Astrocyte of the spinal cord (primary cell): Measurements from ENCODE around the gene F10.

Experiments
- DNase-seq: peaks from one replicate; pipeline ENCODE4 v3.0.0; 2011; ENCODE audit warnings: low read depth, low spot score
- H3K4me3 ChIP-seq: 2 replicates; pipeline ENCODE4 v1.5.1; 2011; ENCODE audit warnings: low read depth, mild to moderate bottlenecking, low read length, moderate library complexity
- in situ Hi-C: cut with HindIII; loops from 2 replicates; pipeline ENCODE4 v1.10.0; 2017; ENCODE audit warnings: low sequenced_read_pairs
- TF ChIP-seq, protein P1 (sequence below): IDR thresholded peaks from 2 replicates; pipeline ENCODE4 v1.5.1; 2012; ENCODE audit warnings: low read depth, mild to moderate bottlenecking, low read length, inconsistent platforms

Gene F10

DNA sequence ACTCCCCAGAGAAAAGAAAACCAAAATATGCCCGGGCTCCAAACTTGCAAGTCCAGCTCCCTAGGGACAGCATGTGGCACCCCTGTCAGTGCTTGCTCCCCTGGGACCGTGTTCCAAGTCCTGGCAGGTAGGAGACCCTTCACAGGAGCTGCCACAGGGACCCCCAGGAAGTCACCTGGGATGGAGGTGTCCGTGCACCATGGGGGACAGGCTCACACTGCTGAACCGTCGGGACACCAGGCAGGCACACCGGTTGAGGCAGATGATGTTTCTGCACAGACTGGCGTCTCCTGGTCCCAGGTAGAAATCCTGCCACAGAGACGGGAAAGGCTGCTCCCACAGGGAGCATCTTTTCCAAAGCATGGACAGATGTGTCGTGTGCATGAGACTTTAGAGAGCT lies 24.2 kb downstream of the F10 start:
- in situ Hi-C loops: no loop called here
- DNase-seq: no peak
- H3K4me3 ChIP-seq: no peak overlapping the region
- TF ChIP-seq, protein P1, sequence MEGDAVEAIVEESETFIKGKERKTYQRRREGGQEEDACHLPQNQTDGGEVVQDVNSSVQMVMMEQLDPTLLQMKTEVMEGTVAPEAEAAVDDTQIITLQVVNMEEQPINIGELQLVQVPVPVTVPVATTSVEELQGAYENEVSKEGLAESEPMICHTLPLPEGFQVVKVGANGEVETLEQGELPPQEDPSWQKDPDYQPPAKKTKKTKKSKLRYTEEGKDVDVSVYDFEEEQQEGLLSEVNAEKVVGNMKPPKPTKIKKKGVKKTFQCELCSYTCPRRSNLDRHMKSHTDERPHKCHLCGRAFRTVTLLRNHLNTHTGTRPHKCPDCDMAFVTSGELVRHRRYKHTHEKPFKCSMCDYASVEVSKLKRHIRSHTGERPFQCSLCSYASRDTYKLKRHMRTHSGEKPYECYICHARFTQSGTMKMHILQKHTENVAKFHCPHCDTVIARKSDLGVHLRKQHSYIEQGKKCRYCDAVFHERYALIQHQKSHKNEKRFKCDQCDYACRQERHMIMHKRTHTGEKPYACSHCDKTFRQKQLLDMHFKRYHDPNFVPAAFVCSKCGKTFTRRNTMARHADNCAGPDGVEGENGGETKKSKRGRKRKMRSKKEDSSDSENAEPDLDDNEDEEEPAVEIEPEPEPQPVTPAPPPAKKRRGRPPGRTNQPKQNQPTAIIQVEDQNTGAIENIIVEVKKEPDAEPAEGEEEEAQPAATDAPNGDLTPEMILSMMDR: no peak

DNA sequence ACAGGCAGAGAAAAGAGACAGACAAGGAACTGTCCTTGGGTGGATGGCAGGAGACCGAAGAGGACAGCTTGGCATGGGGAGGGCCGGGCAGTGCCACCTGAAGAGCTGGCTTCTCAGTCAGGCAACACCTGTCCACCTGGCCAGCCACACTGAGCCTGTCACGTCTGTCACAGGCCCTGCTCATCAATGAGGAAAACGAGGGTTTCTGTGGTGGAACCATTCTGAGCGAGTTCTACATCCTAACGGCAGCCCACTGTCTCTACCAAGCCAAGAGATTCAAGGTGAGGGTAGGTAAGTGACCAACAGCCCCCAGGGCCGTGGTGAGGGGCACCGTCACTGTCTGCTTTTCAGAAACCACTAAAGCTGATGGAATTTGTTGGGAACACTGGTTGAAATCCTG lies 24.6 kb downstream of the F10 start:
- in situ Hi-C loops: no loop called here
- H3K4me3 ChIP-seq: no peak overlapping the region
- TF ChIP-seq, protein P1: no peak
- no peak for DNase-seq

DNA sequence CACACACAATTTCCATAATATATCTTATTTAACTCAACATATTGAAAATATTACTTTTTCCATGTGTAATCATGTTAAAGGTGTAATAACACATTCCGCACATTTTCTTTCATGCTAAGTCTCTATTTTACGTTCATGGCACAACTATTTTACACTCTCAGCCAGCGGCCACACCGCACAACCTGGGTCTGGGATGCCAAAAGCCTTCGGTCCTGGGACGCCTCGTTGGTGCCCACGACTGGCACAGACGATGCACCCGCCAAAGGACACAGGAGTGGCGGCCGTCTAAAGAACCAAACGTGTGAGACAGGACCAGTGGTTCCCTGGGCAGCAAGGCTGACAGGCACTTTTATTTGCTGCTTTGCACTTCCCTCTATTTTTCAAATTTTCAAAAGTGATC lies 25.8 kb downstream of the F10 start:
- H3K4me3 ChIP-seq: no peak overlapping the region
- no peak for DNase-seq
- in situ Hi-C loops: no loop called here
- TF ChIP-seq, protein P1: no peak

DNA sequence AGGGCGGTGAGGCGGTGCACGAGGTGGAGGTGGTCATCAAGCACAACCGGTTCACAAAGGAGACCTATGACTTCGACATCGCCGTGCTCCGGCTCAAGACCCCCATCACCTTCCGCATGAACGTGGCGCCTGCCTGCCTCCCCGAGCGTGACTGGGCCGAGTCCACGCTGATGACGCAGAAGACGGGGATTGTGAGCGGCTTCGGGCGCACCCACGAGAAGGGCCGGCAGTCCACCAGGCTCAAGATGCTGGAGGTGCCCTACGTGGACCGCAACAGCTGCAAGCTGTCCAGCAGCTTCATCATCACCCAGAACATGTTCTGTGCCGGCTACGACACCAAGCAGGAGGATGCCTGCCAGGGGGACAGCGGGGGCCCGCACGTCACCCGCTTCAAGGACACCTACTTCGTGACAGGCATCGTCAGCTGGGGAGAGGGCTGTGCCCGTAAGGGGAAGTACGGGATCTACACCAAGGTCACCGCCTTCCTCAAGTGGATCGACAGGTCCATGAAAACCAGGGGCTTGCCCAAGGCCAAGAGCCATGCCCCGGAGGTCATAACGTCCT lies 26.4 kb downstream of the F10 start:
- no peak overlapping the region for H3K4me3 ChIP-seq
- DNase-seq: no peak
- in situ Hi-C loops: no loop called here
- TF ChIP-seq, protein P1: no peak

DNA sequence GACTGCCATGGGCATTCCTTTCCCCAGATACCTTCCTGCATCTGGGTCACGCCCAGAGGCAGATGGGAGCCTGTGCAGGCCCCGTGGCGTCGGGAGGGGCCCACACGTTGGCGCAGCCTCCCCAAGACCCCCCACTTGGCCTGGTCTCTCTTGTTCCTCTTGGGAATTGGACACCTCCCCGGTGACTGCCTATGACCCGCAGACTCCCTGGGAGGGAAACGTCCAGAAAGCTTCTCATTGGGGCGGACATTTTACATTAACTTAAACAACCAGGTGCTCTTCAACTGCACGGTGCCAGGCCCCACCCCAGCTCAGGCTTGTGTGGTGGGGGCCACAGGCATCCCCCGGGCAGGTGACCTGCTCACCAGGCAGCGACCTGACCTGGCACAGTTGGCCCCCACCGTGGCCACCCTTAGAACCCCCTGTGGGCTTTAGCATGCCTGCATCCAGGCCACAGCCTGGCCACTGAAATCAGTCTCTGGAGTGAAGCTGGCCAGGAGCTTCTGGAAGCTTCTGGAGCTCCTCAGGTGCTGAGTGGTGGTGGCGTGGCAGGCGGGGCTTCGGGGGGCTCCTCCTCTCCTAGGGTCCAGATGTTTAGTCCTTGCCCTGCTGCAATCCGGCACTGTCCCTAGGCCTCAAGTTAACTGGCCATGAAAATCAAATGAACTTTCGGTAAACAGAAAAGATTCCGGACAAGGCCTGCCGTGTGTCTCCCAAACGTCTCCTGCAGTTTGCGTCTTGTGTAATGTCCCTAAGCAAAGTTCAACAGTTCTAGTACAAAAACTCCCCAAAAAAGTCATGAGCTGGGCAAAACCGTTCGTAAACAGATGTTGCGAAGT lies 27.3 kb downstream of the F10 start:
- in situ Hi-C loops: no loop called here
- H3K4me3 ChIP-seq: no peak overlapping the region
- DNase-seq: no peak
- TF ChIP-seq, protein P1: no peak

DNA sequence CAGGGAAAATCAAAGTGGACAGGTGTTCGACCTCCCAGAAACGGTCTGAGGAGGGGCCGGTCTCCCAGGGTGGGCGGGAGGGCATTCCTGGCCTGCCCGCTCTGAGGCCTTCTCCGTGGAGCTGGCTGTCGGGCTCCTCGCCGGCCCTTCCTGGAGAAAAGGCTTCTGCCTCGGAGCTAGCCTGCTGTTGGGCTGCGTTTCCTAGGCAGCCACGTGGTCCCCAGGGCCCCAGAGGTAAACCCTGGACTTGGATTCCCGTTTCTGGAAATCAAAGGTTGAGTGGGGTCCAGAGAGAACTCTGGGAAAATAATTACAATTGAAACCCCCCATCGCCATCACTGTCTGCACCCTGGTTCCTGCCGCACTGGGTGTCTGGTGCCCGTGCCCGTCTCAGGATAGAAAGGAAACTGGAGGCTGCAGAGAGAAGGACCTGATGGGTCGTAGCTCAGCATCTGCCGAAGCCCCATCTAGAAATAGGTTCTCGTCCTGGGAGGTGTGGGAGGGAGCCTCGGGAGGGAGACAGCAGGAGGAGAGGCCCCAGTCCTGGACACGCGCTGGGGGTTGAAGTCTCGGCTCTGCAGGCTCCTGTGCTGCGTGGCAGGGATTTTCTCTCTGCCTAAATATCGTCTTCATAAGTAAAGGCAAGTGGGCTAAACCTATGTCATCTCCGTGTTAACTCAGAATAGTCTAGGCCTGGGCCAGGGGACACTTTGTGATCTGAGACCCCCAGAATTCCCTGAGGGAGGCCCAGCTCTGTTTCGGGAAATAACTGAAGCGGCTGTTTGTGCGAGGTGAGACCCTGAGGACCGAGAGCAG lies 28.2 kb downstream of the F10 start:
- DNase-seq: no peak

More for the DNA sequence above, 28.2 kb downstream of the F10 start:
- TF ChIP-seq, protein P1: no peak
- H3K4me3 ChIP-seq: no peak overlapping the region
- in situ Hi-C loops: no loop called here
